Left forelimb (tissue), 1 donor: ENCODE data around the gene SHC3.

Experiments used
- DNase-seq: peaks from one replicate; pipeline ENCODE4 v3.0.0-alpha.2; 2018; ENCODE audit warnings: low spot score

The SHC3 gene

DNA sequence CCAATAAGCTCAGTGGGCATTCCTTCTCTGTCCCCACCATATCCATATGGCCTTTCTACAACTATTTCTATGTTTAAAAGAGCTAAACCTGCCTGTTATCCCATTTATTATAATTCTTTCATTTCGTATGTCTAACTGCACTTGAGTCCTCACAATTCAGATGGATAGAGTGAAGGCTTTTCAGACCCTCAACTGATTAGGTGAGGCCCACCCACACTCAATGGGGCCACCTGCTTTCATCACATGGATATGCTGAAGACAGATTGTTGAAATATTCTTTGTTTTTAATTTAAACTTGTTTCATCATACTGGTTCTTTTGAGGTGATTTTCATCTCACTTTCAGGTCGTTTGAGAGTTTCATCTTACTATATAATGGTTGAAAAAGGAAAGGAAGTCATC, 193.0 kb downstream of the SHC3 start:
- DNase-seq: no peak

DNA sequence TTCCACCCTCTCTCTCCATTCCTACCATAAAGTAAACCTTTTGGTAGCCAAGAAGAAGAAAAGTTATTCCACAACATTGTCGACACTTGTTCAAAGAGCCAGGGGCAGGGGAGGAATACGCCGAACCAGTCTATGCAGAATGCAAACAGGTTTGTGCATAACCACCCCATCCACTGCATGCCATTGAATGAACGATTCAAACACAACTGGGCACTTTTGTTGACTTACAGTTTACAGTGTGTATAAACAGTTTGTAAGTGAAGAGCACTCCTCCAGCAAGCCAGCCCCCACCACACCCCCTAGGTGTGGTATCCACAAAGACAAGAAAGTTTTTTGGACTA, 194.1 kb downstream of the SHC3 start:
- no peak for DNase-seq

DNA sequence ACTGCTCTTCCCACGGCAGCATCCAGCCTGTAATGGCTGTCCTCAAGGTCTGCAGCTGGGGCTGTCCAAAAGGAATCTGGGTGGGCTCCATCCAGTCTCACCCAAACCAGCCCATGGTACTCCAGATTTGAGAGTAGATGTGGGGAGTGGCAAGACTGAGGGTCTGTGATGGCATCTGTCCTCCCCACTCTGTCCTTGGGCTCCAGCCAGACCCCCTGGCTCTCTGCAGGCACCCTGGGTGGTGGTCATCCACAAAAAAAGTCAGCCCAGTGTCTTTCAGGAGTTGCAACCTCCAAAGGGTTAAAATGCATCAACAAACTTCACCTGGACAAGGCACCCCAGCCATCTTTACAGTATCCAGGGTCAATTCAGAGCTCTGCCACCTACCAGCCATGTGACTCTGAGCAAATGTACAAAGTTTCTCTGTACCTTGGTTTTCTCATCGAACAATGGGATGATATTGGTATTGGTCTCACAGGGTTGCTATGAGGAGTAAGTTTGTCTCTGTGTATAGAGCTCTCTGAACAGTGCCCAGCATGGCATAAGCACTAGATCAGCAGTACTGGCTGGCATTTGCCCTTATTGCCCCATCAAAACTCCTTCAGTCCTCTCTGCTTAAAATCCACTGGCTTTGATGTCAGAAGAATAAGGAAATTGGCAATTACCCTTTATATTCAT, 194.6 kb downstream of the SHC3 start:
- DNase-seq: no peak

DNA sequence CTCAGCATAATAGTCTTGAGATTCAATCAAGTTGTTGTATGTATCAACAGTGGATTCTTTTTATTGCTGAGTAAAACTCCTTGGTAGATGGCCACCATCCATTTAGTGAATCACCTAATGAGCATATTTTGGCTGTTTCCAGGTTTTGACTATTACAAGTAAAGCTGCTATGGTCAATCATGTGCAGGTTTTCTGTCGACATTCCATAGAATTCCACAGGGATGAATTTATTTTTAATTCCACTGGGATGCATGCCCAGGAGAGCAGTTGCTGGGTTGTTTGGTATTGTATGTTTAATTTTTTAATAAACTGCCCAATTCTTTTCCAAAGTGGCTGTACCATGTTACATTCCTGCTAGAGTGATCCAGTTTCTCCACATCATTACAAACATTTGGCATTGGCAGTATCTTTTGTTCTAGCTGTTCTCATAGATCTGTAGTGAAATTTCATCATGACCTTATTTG, 197.8 kb downstream of the SHC3 start:
- DNase-seq: no peak

DNA sequence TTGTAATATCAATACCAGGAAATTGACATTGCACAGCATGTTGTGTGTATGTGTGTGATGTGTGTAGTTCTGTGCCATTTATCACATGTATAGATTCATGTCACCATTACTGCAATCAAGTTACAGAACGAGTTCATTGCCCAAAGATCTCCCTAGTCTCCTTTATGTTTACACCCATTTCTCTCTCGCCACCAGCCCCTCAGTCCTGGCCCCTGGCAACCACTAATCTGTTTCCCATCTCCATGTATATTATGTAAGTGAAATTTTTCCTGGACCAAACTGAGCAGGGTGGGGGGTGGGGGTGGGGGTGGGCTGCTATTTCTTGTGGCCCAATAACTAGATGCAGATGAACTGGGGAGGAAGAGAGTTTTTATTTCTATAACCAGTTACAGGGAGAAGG, 198.8 kb downstream of the SHC3 start:
- no peak for DNase-seq

DNA sequence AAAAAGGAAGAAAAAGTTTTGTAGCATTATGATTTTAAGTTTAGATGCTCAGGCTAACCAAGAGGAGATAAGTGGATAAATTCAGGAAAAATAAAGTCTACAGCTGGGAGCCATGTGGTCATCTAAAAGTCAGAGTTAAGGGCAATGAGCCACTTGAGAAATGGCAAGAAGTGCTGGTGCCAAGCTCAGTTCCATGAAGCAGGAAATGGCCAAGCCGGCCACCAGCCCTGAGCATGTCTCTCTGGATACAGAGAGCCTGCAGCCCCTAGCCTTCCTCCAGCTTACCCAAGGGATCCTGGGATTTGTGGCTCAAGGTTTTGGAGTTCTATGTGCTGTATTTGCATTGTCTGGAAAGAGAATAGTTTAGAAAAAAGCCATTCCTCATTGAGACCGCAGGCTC, 199.6 kb downstream of the SHC3 start:
- no peak for DNase-seq

DNA sequence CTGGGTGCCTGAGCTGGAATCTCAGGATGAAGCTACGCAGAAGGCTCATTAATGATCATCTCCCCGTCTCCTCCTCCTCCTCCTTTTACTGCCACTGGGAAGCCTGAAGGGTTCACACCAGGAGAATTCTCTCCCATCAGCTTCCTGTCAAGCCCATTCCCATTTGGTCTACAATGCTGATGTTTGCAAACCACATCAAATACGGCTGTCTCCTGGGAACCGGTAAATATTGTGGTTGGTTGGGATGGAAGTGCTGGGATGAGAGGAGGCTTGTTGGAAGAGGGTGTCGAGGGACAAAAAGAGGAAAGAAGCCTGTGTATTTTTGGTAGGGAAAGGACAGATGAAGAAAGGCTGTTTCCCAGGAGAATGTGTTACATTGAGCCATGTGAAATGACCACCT, 200.6 kb downstream of the SHC3 start:
- no peak for DNase-seq

DNA sequence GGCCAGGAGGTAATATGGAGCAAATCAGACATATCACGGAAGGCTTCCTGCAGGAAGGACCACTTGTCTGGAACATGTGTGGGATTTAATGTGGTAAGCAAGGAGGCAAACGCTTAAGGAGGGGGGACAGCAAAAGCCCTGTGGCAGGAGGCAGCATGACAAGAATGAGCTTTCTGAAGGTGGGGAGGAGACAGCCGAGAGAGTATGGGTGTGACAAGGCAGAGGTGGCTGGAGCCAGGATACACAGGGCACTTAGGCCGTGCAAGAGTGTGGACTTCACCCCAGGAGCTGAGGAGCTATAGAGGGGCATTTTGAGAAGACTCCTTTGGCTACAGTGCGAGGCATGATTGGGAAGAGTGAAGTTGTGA, 201.7 kb downstream of the SHC3 start:
- DNase-seq: no peak

DNA sequence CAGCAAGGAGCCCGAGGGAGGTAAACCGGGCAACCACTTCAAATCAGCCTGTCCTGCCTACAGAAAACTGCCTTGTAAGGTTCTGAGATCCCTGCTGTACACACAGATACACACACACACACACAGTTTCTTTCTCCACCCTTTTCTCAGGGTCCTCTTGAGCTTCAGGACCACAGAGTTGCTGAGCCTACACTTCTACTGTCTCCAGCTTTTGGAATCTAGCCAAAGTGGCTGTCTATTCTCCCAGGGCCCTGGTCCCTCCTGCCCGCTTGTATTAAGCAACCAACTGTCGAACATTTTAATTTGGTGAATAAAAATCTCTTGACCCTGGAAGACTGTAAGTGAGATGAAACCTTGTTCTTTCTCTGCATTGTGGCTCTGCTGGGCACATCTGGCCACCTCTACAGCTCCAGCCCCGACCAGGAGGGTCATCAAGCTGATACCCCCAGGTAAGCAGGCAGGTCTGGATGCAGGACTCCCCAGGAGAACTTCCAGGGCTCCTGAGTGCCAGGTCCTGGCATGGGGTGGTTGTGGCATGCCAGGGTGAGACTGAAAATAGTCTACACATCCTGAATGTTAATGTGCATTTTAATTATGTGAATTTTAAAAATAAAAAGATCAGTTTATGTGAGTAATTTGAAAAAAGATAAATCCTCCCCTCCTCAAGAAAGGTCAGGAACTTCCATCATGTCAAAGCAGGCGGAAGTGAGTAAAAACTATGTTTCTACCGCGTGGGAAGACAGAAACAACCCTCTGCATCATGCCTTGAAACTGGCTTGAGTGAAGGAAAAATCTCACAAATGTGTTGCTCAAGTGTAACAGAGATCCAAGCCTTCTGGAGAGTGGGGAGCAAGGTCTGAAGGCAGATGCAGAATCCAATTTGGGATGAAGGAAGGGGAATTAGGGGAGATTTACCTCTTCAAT, 202.4 kb downstream of the SHC3 start:
- DNase-seq: no peak

DNA sequence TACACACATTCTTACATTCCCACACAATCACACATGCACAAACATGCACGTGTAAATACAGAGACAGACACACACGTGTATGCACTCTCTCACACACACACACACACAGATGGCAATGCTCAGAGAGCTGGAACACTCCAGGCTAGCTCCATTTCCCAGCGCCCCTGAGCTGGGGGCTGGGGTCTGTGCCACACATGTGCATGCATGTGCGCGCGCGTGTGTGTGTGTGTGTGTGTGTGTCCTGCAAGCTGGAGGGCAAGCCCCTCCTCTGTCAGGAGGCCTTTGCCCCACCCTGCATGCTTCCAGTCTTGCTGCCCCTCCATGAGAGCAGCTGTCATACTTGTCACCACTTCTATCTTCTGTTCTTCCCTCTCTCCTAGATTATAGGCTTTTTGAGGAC, 204.0 kb downstream of the SHC3 start:
- no peak for DNase-seq

DNA sequence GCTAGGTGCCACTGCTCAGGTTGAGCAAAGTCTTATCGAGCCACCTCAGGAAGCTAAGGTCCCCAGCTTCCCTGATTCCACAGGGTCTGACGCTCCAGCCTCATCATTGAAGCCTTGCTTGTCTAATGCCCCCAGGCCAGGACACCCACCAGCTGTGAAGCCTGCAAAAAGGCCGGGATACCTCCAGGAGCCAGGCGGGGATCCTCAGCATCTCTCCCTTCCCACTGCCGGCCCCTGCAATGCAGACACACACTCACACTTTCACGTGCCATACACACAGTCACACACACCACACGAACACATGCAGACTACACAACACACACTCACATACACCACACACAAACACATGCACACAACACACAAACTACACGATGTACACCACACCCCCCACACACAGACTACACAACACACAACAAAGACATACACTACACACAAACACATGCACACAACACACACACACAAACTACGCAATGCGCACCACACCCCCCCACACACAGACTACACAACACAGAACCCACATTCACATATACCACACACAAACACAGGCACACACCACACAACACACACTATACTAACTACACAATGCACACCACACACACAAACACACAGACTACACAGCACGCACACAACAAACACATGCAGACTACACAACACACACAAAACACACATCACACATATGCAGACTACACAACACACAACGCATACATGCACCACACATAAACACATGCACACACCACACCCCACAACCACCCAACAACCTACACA, 205.2 kb downstream of the SHC3 start:
- no peak for DNase-seq

DNA sequence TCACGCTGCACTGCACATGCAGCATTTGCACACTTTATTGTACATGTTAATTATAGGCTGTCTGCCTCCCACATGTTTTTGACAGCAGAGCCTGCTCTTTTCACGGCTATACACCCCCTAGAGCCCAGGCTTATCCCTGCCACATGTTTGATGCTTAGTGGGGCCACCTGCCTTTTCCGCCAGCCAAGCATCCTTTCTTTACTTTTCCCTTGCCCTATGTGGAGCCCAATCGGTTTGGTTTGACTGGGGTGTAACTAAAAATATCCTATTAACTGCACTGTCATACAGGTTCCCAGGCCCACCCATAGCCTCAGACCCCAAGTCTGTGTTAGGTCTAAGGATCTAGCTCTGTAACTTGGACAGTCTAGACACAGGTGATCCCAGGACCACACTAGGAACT, 206.2 kb downstream of the SHC3 start:
- no peak for DNase-seq

DNA sequence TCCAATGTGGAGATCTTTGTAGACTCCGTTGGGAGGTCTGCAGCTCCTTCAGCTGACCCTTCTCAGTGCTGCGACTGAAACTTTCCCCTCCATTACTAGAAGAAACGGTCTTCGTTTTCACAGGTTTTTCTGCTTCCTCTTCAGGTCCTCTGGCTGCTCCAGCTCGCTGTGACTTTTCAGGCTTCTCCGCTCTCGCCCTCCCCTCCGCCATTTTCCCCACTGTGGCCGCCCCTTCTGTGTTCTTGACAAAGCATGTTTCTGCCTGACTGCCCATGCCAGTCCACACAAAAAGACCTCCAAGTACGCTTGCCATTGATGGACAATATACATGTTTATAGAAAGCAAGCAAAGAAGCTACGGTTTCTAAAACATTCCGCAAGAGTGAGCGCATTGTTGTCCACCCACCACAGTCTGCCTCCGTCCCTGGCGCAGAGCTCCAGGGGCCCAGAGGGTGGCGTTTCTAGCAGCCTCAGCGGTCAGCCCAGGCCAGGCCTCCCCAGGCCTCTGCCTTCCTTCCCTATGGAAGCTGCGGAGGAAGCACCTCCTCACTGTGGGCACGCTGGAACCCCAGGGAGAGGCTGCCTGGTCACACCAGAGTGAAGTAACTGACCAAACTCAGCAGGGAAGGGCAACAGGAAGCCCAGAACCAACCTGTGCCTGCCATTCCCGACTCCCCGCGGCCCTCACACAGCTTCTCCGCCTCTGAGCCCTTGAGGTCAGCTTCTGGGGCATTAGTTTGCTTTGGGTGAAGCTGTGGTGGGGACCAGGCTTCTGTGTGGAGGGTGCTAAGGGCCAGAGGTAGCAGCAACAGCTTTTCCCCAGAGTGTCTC, 207.3 kb downstream of the SHC3 start:
- no peak for DNase-seq

DNA sequence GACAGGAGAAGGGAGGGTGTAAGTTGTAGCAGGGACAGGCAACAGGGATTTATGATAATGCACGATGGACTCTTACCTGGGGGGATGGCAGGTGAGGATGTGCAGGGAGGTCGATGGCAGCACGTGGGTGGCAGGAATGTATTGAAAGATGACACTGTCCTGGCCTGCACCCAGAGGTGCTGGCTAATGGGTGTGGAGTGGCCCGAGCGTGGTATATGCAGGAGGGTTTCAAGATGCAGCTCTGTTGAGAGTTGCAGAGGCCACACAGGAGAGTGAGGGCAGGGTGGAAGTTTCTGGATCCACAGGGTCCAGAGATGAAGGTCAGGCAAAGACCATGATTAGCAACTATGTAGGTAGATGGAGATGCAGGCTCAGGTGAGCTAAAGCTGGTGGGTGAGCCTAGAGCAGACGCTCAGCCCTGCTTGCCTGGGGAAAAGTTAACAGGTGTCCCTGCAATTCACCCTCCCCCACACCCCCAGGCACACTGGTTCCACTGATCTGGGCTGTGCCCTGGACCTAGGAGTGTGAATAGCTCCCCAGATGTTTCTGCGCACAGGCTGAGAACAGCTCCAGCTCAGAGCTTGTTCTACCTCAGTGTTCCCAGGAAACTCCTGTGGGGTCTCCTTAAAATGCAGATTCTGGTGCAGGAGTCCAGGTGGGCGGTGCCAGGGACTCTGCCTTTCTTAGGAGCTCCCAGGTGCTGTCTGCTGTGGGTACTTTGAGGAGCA, 208.8 kb downstream of the SHC3 start:
- DNase-seq: no peak

DNA sequence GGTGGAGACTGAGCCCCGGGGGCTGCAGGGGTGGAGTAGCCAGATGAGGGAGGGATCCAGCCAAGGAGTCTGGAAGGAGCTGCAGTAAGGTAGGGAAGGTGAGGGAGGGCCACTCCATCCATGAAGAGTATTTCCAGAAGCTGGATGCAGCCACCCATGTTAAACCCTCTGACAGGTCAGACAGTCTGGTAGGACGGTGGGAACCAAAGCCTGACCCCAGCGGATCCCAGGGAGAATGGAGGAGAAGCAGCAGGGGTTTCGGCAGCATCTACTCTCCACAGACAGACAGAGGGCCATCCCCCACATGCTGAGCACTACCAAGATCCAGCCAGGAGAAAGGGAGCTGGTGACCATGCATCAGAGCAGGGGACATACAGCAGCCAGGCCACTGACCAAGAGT, 209.8 kb downstream of the SHC3 start:
- no peak for DNase-seq

DNA sequence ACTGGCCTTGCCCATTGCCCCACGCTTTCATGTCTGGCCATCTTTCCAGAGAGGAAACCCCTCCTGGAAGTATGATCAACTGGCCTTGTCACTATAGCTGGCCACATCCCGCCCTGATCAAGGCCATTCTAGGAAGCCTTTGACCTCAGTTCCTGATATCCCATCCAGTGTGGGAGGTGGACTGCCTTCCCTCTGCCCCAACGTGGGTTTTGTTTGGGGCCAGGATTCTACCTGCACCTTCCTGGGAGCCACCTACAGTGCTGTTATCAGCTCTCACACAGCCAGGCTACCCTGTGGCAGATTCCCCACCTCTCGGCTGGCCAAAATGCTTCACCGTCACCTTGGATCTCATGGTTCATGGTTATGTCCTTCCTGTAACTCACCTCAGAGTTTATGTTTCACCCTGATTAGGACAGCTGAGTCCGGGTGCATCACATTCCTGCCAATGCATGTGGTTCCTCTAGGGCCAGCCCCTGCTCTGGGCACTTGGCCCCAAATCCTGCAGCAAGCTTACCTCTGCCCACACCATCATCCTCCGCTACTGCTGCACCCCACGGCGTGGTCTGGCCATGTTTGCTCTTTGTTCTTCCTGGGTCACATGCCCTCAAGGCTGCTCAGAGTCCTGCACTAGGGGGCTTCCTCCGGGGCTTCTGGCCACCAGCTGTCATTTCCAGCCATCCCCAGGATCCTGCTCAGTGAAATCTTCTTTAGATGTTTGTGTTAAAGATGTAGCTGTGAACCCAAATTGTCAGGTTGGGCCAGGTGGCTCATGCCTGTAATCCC, 211.5 kb downstream of the SHC3 start:
- no peak for DNase-seq

DNA sequence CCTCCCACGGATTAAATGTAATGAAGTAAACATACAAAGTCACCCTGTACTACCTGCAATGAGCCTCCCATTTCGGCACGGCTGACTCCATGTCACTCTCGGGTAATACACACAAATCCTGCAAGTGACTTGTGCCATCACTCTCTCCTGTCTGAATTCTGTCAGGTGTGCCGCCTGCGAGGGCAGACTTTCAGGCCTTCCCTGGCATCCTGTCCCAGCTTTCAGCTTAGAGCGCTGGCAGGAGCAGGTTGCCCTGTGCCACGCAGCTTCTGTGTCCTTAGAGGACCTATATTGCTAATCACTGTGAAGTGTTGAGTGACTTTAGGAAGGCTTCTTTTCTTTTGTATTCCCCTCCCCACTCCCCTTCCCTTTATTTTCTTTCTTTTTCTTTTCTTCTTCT, 213.1 kb downstream of the SHC3 start:
- DNase-seq: no peak

DNA sequence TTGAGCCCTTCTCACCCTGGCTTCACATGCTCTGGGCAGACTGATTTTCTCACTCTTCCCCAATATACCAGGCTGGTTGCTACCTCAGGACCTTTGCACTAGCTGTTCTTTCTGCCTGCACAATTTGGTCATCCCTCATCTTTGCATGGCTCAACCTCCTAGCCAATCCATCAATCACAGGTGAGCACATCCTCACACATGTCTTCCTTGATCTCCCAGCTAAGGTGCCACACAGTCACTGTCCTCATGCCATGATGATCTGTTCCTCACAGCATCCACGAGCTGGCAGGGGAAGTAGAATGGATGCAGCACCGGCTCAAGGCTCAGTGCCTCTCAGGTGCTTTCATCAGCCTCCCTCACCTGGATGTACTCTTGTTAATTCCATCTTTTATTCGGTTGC, 218.0 kb downstream of the SHC3 start:
- no peak for DNase-seq

DNA sequence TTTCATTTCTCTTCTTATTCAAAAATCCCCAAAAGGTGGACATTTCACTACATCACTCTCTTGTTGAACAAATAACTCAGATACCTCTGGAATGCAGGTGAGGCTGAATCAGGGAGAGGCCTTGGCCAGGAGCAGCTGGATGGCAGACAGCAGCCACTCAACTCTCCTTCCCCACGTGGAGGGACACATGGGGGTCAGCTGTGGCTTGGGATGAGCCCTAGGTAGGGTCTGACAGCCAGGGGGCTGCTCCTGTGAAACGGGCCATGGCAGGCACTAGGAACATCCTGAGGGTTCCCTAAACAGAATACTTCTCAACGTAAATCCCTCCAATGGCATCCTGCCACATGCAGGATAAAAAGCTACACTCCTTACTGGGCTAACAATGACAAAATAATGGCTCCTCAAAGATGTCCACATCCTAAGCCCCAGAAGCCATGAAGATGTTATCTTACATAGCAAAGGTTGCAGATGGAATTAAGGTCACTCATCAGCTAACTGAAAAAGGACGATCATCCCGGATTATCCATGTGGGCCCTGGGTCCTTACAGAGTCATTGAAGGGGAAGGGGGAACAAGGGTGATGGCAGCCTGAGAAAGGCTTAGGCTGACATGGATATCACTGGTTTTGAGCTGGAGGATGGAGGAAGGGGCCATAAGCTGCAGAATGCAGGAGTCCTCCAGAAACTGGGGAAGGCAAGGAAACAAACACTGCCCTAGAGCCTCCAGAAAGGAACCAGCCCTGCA, 218.7 kb downstream of the SHC3 start:
- no peak for DNase-seq

DNA sequence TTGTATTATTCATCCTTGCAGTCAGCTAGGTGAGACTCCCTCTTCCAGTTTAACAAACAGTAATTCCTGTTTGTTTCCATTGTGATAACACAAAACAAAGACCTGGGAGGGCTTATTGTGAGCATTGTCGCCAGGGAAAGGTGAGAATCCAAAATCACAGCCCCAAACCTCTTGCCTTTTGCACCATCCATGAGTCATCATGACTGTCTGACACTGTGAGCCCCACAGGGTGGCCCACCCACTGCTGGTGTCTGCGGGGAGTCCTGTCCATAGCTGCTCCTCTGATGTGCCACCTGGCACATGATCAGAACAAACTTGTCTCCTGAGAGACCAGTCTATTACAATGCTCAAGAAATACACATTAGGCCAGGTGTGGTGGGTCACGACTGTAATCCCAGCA, 221.1 kb downstream of the SHC3 start:
- no peak for DNase-seq
